ENCODE data around the gene TRAK1.

- TF ChIP-seq POLR2A (IDR thresholded peaks at IDR 0.05) (no peak), CTCF (IDR thresholded peaks at IDR 0.05) (no peak)
Measured at GRCh38 chr3:42115215-42115614, 24.1 kb downstream of the TRAK1 start.
